Measurements from ENCODE around the gene RANGRF. TPM values are rescaled to one million over a fixed set of nuclear protein-coding genes. Genes with fewer than 3 reads are reported as not detected.

Gene RANGRF
- polyA plus RNA-seq, 6 donors from 2014 or later: 65.8 to 110 (median 79.7) TPM

DNA sequence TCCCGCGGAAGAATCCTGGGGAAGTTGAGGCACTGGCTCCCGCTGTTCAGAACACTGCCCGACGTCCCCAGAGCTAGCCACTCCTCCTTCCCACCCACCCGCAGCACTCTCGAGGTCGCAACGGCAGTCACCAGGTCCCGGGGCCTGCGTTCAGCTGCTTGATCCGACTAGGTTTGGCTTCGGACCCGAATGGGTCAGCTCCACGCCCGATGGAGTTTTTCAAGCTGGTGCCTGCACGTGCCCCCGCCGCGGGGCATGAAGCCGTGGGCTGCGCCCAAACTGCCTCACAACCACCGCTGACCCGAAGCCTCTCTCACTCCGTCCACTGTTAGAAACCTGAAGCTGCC is 38.8 kb downstream of the RANGRF start:
- H3K4me1 Mint-ChIP-seq: peaks cover 22 to 24% (median 23%) of the 10 kb centered on the region in 3 donors
- ATAC-seq (ENCODE audit: low read depth in 2 of 2): no peak
- H3K4me3 Mint-ChIP-seq: peak overlapping the region in 7 of 8 donors; percentile 30 to 77 (median 64)
- peaks cover 34 to 65% (median 53%) of the 10 kb centered on the region in 3 donors for H3K27me3 Mint-ChIP-seq
- peaks cover 0 to 13% of the 10 kb centered on the region in 2 donors for H3K36me3 Mint-ChIP-seq
- H3K27ac Mint-ChIP-seq: no peak overlapping the region
- no peak for DNase-seq
- H3K9me3 Mint-ChIP-seq: no peaks in the 10 kb centered on the region

- Mint-ChIP-seq H3K27me3 (peaks cover 30 to 54% (median 42%) of the 10 kb centered on the region in 3 donors), H3K36me3 (peaks cover 0 to 7% of the 10 kb centered on the region in 2 donors), H3K4me3 (no peak overlapping the region), H3K9me3 (no peaks in the 10 kb centered on the region), H3K4me1 (peaks cover 3 to 11% (median 6%) of the 10 kb centered on the region in 3 donors), H3K27ac (no peak overlapping the region)
- DNase-seq (no peak), ATAC-seq (ENCODE audit: low read depth in 2 of 2) (no peak)
These were observed 43.7 kb downstream of the RANGRF start for GRCh38 chr17:8332128-8332527.

- no peak overlapping the region for H3K4me3 Mint-ChIP-seq
- peaks cover 30 to 48% (median 40%) of the 10 kb centered on the region in 3 donors for H3K27me3 Mint-ChIP-seq
- ATAC-seq (ENCODE audit: low read depth in 2 of 2) (no peak), DNase-seq (no peak)
- H3K36me3 Mint-ChIP-seq: peaks cover 0 to 7% of the 10 kb centered on the region in 2 donors
- H3K4me1 Mint-ChIP-seq: peaks cover 1 to 8% (median 7%) of the 10 kb centered on the region in 3 donors
- H3K27ac Mint-ChIP-seq: peak overlapping the region in 1 of 6 donors; percentile 65
- H3K9me3 Mint-ChIP-seq: no peaks in the 10 kb centered on the region
These were observed 44.2 kb downstream of the RANGRF start for GRCh38 chr17:8332688-8333087.

- H3K27me3 Mint-ChIP-seq: peaks cover 25 to 42% (median 34%) of the 10 kb centered on the region in 3 donors
- no peak for ATAC-seq (ENCODE audit: low read depth in 2 of 2)
- H3K36me3 Mint-ChIP-seq: peaks cover 0 to 7% of the 10 kb centered on the region in 2 donors
- H3K27ac Mint-ChIP-seq: no peak overlapping the region
- no peaks in the 10 kb centered on the region for H3K9me3 Mint-ChIP-seq
- H3K4me1 Mint-ChIP-seq: peaks cover 7 to 9% (median 7%) of the 10 kb centered on the region in 3 donors
- no peak overlapping the region for H3K4me3 Mint-ChIP-seq
- DNase-seq: no peak
These were observed 44.8 kb downstream of the RANGRF start for GRCh38 chr17:8333281-8333680.

DNA sequence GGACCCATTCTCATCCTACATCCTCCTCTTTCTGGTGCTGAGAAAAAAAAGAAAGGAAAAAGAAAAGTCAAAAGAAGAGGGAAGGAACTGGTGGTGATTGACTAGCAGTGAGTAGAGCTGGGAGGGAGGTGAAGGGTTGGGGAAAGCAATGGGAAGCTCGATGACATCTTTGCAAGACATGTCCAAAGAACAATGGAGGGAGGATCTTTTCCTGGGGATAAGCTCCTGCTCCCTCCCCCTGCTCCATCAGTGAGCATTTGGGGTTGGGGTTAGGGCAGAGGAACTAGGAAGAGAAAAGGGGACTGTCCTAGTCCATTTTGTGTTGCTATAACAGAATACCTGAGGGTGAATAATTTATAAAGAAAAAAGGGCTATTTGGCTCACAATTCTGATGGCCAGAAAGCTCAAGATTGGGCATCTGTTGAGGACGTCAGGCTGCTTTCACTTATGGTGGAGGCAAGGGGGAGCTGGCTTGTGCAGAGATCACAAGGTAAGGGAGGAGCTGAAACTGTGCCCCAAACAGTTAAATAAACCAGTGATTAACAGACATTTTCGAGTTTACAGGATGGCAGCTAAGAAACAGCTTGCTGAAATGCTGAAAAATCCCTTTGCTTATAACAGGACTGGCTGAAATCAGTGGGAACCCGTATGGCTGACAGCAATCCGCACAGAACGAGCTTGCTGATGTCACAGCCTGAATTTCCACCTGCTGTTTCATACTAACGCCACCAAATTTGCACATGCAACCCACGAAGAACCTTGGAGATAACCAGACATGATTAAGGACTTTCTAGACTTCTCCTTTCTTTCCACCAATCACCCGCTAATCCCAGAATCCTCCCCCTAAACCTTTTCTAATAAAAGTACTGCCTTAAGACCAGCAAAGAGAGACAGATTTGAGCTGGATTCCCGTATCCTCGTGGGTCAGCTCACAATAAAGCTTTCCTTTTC is 49.6 kb downstream of the RANGRF start:
- Mint-ChIP-seq H3K27ac (peak overlapping the region in 2 of 6 donors; percentile 18 to 53), H3K27me3 (peaks cover 11 to 23% (median 21%) of the 10 kb centered on the region in 3 donors), H3K36me3 (no peaks in the 10 kb centered on the region), H3K9me3 (no peaks in the 10 kb centered on the region), H3K4me1 (peaks cover 7 to 8% (median 7%) of the 10 kb centered on the region in 3 donors), H3K4me3 (peak overlapping the region in 5 of 8 donors; percentile 3 to 67 (median 36))
- DNase-seq: no peak
- ATAC-seq (ENCODE audit: low read depth in 2 of 2): peak; percentile 42 to 55

DNA sequence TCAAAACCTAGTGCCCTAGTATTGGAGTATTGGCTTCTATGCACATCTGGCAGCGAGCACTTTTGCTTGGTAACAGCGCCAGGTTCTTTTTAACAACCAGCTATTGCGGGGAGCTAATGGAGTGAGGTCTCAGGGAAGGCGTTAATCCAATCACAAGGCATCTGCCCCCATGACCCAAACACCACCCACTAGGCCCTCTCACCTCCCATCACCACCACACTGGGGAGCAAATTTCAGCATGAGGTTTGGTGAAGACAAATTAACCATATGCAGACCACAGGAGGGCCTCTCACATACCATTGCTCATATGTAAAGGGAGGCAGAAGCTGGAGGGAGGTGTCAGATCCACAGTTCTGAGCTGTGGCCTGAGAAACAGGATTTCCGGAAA is 50.3 kb downstream of the RANGRF start:
- DNase-seq (no peak), ATAC-seq (ENCODE audit: low read depth in 2 of 2) (no peak)
- Mint-ChIP-seq H3K9me3 (no peaks in the 10 kb centered on the region), H3K4me1 (peaks cover 7 to 8% (median 7%) of the 10 kb centered on the region in 3 donors), H3K27me3 (peaks cover 11 to 17% (median 14%) of the 10 kb centered on the region in 3 donors), H3K27ac (no peak overlapping the region), H3K36me3 (no peaks in the 10 kb centered on the region), H3K4me3 (no peak overlapping the region)

DNA sequence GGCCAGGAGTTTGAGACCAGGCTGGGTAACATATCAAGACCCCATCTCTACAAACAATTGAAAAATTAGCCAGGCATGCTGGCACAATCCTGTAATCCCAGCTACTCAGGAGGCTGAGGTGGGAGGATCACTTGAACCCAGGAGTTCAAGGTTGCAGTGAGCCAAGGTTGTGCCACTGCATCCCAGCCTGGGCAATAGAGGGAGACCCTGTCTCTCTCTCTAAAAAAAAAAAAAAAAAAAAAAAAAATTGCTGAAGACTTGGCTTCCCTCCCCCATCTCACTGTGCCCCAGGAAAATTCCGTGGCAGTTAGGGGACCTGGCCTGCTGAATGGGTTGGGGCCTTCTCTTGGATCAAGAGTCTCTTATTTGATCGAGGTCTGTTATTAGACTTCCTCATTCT is 51.1 kb downstream of the RANGRF start, which contains the start of gene ODF4:
ODF4 (plus strand) TSS at position 301 of the 400 bp plus-strand sequence. CDS start 212 bp downstream, outside the sequence.
- peak within 1 kb of the TSS in 1 of 6 donors; percentile 67 for H3K27ac Mint-ChIP-seq

More for the DNA sequence above, 51.1 kb downstream of the RANGRF start, which contains the start of gene ODF4:
- no peak for DNase-seq
- ATAC-seq (ENCODE audit: low read depth in 2 of 2): no peak
- H3K27me3 Mint-ChIP-seq: peaks cover 7 to 13% (median 12%) of the 10 kb centered on the region in 3 donors
- no peak within 1 kb of the TSS for H3K4me3 Mint-ChIP-seq
- H3K4me1 Mint-ChIP-seq: peaks cover 7 to 8% (median 7%) of the 10 kb centered on the region in 3 donors
- H3K9me3 Mint-ChIP-seq: no peaks in the 10 kb centered on the region
- no peaks in the 10 kb centered on the region for H3K36me3 Mint-ChIP-seq

Other genes starting within 250 kb of the RANGRF start
- gene ALOX15B, start 249.6 kb upstream of the RANGRF start, polyA plus RNA-seq (ENCODE audit: low read depth in 6 of 6): not detected
- 1 to 10 TPM in 2 of 6 donors, under 1 TPM in 2, not detected in 2; 0.45 to 2.4 (median 1.1) TPM for gene ALOX12B, start 201.0 kb upstream of the RANGRF start, polyA plus RNA-seq (ENCODE audit: low read depth in 6 of 6)
- not detected for gene ALOXE3, start 170.2 kb upstream of the RANGRF start, polyA plus RNA-seq (ENCODE audit: low read depth in 6 of 6)
- gene HES7, start 164.6 kb upstream of the RANGRF start, polyA plus RNA-seq (ENCODE audit: low read depth in 6 of 6): not detected
- gene PER1, start 136.3 kb upstream of the RANGRF start, polyA plus RNA-seq (ENCODE audit: low read depth in 6 of 6): 10 to 100 TPM in 5 of 6 donors, 1 to 10 TPM in 1; 4.5 to 20.9 (median 13.5) TPM
- 10 to 100 TPM; 37.8 to 89.1 (median 65.9) TPM for gene VAMP2, start 125.7 kb upstream of the RANGRF start, polyA plus RNA-seq (ENCODE audit: low read depth in 6 of 6)
- gene TMEM107, start 112.3 kb upstream of the RANGRF start, polyA plus RNA-seq (ENCODE audit: low read depth in 6 of 6): 10 to 100 TPM; 29.9 to 42.3 (median 34.7) TPM
- 10 to 100 TPM; 14.8 to 24.2 (median 20.4) TPM for gene BORCS6, start 98.5 kb upstream of the RANGRF start, polyA plus RNA-seq (ENCODE audit: low read depth in 6 of 6)
- gene AURKB, start 78.1 kb upstream of the RANGRF start, polyA plus RNA-seq (ENCODE audit: low read depth in 6 of 6): not detected
- 10 to 100 TPM; 13.5 to 34.9 (median 22.3) TPM for gene CTC1, start 40.6 kb upstream of the RANGRF start, polyA plus RNA-seq (ENCODE audit: low read depth in 6 of 6)
- gene PFAS, start 39.4 kb upstream of the RANGRF start, polyA plus RNA-seq (ENCODE audit: low read depth in 6 of 6): 10 to 100 TPM; 11.6 to 29.8 (median 17.9) TPM
- gene SLC25A35, start 6.7 kb downstream of the RANGRF start, polyA plus RNA-seq (ENCODE audit: low read depth in 6 of 6): 1 to 10 TPM; 1.5 to 4.6 (median 2.1) TPM
- not detected for gene ARHGEF15, start 21.6 kb downstream of the RANGRF start, polyA plus RNA-seq (ENCODE audit: low read depth in 6 of 6)
- gene ODF4, start 51.2 kb downstream of the RANGRF start, polyA plus RNA-seq (ENCODE audit: low read depth in 6 of 6): not detected
- gene RPL26, start 94.5 kb downstream of the RANGRF start, polyA plus RNA-seq (ENCODE audit: low read depth in 6 of 6): 1,000 to 10,000 TPM; 1,225 to 2,056 (median 1,703) TPM
- under 1 TPM in 3 of 6 donors, not detected in 3; 0.13 to 0.35 (median 0.23) TPM for gene RNF222, start 109.2 kb downstream of the RANGRF start, polyA plus RNA-seq (ENCODE audit: low read depth in 6 of 6)
- 10 to 100 TPM; 38.4 to 54.9 (median 44.6) TPM for gene NDEL1, start 147.2 kb downstream of the RANGRF start, polyA plus RNA-seq (ENCODE audit: low read depth in 6 of 6)